HG03432 (cell line): Measurements from ENCODE around the gene PDK2.

ENCODE experiments used
- ATAC-seq: cut with Tn5 transposase; IDR thresholded peaks from one replicate; pipeline ENCODE4 v1.9.1; 2021; ENCODE audit warnings: mild to moderate bottlenecking, moderate library complexity; ENCODE audit not compliant: unreplicated experiment

PDK2 gene

DNA sequence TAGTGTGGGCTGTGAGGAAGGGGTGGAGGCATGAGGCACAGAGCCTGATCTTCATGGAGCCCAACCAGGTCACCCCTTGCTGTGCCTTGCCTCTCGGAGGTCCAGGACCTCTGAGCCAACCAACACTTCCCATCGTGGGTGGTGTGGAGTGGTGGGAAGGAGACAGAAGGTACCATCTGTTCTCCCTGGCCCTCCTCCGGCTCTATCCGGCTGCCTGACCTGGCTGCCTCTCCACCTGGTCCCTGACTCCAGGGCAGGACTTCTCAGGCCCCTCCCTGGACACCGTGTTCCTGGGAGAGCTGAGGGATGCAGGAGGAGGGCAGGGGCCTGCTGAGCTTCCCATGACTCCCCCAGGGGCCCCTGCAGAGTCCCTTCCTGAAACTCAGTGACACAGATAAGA lies 3.9 kb downstream of the PDK2 start:
- no peak for ATAC-seq

- no peak for ATAC-seq
Observed at GRCh38 chr17:50100480-50100883, 5.3 kb downstream of the PDK2 start.

- ATAC-seq: no peak
Observed at GRCh38 chr17:50100921-50101345, 5.8 kb downstream of the PDK2 start.

GRCh38 chr17:50101346-50102163 lies 6.4 kb downstream of the PDK2 start:
- ATAC-seq: no peak

GRCh38 chr17:50102164-50102991 lies 7.2 kb downstream of the PDK2 start:
- no peak for ATAC-seq

GRCh38 chr17:50103252-50103651 lies 8.1 kb downstream of the PDK2 start:
- ATAC-seq: no peak

- no peak for ATAC-seq
Observed at GRCh38 chr17:50103941-50104340, 8.8 kb downstream of the PDK2 start.

- ATAC-seq: no peak
Observed at GRCh38 chr17:50105811-50106210, 10.7 kb downstream of the PDK2 start.

GRCh38 chr17:50106393-50107131 lies 11.4 kb downstream of the PDK2 start:
- ATAC-seq: no peak

- no peak for ATAC-seq
Observed at GRCh38 chr17:50107790-50108414, 12.8 kb downstream of the PDK2 start.

- ATAC-seq: no peak
Observed at GRCh38 chr17:50108556-50108955, 13.4 kb downstream of the PDK2 start.

DNA sequence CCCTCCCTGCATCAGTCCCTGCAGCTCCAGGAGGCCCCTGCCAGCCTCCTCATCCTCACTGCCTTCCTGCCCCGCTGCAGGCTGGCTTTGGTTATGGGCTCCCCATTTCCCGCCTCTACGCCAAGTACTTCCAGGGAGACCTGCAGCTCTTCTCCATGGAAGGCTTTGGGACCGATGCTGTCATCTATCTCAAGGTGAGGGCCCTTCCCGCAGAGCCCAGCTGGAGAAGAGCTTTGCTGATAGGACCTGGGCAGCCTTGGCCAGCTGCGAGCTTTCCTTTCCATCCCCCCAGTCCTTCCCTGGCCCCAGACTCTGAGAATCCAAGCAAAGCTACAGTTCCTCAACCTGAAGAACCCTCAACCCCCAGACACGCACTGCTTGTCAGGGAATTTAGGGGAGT lies 14.1 kb downstream of the PDK2 start:
- ATAC-seq: no peak

GRCh38 chr17:50109785-50110184 lies 14.6 kb downstream of the PDK2 start:
- ATAC-seq: no peak

GRCh38 chr17:50110591-50111349 lies 15.6 kb downstream of the PDK2 start:
- ATAC-seq: no peak

- ATAC-seq: no peak
Observed at GRCh38 chr17:50111673-50112655, 16.8 kb downstream of the PDK2 start.

GRCh38 chr17:50112694-50113093 lies 17.5 kb downstream of the PDK2 start:
- no peak for ATAC-seq

GRCh38 chr17:50113624-50114320 lies 18.6 kb downstream of the PDK2 start:
- ATAC-seq: no peak

DNA sequence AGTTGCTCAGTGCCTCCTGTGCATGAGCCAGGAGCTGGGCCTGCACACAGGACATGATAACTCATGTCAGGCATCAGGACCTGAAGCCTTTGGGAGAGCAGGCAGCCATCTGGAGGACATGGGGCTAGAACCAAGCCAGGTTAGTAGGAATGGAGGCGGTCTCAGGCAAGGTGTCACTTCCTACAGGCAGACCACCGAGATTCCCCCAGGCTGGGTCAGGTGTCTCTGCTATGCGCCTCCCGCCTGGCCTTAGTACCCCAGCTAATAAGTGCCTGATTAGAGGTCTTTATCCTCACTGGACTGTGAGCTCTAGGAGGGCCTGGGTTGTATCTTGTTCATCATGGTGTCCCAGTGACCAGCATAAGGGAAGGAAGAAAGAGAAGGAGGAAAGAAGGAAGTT lies 19.2 kb downstream of the PDK2 start:
- ATAC-seq: no peak
